DMS153 (cell line): ENCODE results near the gene INPP5A.

Source experiments
- DNase-seq: peaks from one replicate; lab custom pipeline; 2025; lab: John Stamatoyannopoulos, UW

INPP5A gene

GRCh38 chr10:132647424-132647823 is 109.8 kb downstream of the INPP5A start:
- no peak for DNase-seq

DNA sequence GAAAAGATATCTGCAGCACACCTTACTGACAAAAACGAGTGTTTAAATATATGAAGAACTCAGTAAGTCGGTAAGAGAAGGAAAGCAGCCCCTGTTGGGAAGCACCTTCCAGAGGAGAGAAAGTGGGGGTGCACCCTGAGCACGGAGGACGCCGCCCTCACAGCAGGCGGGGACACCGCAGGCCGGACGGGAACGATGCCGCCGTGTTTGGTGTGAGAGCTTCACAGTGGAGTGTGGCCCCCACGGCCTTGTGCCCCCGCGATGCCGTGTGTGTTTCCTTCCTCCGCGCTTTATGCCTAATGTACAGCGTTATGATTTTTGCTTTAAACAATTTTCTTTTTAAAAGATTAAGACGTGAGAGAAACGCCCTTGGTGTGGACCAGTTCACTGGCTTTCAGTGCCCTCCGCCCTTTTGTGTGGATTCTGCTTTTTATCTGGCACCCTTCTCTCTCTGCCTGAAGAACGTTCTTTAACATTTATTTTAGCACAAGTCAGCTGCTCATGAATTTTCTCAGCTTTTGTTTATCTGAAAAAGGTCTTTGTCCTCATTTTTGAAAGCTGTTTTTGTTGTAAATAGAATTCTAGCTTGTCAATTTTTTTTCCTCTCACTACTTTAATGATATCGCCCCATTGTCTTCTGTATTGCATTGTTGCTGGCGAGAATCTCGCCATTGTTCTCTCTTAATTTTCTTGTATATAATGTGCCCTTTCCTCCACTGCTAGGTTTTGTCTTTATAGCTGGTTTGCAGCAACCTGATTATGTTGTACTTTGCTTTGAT is 110.7 kb downstream of the INPP5A start:
- no peak for DNase-seq

DNA sequence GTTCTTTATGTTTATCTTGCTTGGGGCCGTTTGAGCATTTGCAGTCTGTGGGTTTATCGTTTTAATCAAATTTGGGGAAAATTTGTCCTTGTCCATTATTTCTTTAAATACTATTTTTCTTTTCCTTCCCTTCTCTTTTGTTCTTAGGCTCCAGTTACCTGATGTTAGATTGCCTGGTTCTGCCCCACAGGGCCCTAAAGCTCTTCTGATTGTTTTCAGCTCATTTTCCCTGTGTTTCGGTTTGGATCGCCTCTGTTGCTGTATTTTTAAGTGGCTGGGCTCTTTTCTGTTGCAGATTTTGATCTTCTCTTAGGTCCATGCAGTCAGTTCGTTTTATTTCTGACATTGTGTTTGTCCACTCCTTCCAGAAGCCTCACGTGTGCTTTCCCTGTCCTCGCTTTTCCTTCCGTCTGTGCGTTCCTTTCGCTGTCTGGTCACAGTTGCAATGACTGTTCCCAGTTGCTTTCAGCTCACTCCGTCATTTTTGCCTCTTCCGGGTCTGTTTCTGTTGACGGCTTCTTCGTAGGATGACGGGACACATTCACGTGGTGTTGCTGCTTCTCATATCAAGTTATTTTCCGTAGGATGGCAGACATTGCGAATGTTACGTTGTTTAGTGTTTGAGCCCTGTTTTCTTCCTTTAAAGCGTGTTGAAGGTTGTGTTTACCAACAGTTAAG is 111.4 kb downstream of the INPP5A start:
- no peak for DNase-seq

DNA sequence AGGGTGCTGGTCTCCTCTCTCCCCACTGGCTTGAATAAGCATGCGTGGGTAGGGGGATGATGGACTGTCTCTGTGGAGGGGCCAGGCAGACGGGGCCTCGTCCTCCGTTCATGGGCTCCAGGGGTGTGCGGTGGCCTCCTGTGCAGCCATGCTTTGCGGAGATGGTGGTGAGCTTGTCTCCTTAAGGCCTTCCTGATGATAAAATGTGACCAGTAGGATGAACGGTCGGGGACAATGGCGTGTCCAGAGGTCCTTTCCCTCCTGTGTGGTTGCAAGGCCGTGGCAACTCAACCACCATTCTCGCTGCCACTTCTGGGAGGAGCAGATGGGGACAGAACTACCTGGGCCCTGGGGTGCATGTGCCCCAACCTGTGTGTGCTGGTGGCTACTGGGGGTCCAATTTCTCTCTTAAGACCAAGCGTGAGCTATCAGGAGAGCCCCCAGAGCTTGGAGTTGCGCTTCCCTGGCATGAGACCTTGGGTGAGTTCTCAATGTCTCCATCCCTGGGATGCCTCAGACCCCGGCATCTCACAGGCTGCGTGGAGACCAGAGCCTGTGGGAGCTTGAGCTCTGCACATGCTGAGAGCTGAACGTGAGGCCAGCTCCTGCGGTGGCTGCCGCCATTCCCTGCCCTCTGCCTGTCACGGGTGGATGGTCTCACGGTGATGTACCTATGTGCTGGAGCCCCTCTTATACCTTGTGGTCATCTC is 112.2 kb downstream of the INPP5A start:
- DNase-seq: no peak

DNA sequence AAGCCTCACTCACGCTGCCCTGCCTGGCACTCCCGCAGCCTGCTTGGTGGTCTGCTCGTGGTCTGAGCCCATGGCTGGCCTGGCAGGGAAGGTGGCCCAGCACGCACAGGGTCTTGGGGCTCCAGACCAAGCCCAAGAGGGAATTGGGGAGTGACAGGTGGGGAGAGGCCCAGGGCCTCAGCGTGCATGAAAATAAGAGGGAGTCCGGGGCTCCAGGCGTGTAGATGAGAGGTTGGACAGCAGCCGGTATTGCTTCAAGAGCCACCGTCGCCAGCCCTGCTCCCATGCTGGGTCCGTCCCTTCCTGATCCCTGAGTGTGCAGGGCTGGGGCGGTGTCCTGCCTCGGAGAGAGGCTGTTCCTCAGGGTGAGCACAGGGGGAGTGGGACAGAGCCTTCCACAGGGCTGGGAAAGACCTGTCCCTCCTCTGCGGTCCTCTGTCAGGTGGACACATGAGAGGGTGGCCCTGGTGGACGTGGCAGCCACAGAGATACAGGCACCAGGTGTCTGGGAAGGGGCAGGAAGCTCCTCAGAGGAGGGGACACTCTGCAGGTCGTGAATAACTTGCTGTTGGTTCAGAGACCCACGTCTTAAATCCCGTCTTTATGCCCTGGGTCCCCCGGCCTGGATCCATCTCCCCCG is 113.1 kb downstream of the INPP5A start:
- no peak for DNase-seq

DNA sequence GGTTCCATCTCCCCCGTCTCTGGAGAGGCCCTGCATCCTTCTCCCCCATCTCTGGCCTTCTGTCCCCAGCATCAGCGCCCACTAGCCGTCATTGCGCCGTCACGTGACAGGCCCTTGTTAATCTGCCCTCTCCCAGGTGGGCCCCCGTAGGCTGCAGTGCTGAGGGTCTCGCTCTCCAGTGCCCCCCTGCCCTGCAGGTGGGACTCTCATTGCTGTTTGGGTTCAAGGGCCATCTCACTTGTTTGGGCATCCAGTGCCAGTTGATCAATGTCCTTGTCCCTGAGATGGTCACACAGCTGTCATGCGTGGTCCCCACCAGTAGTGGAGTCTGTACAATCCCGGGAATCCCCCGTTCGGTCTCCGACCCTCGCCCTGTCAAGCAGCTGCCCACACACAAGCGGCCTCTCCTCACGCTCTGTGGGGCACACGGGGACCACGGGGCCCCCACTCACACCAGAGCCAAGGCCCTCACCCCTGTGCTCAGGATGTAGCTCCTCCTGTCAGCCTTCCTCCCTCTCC is 114.0 kb downstream of the INPP5A start:
- no peak for DNase-seq

- no peak for DNase-seq
Measured at GRCh38 chr10:132652446-132652845, 114.9 kb downstream of the INPP5A start.

- DNase-seq: no peak
Measured at GRCh38 chr10:132652936-132653590, 115.5 kb downstream of the INPP5A start.

DNA sequence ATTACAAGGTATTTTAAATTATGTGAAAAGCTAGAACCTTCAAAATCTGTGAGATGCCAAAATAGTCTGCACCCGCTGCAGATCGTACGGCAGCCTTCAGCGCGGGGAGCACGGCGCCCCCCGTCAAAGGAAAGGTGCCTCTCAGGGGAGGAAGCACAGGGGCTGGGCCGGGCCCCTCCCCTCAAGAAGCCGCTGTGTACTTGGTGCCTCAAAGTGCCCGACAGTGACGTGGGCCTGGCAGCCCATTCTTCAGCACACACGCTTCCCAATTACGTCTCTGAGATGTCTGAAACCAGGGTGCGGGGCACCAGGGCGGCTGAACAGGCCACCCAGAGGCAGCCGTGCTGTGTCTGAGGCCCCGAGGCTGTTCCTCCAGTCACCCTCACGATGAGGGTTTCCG is 116.1 kb downstream of the INPP5A start:
- no peak for DNase-seq

GRCh38 chr10:132654121-132654571 is 116.6 kb downstream of the INPP5A start:
- DNase-seq: no peak

GRCh38 chr10:132654708-132655661 is 117.4 kb downstream of the INPP5A start:
- DNase-seq: peak; percentile 8

GRCh38 chr10:132655735-132656134 is 118.1 kb downstream of the INPP5A start:
- DNase-seq: no peak

GRCh38 chr10:132656283-132657126 is 118.9 kb downstream of the INPP5A start:
- DNase-seq: no peak

DNA sequence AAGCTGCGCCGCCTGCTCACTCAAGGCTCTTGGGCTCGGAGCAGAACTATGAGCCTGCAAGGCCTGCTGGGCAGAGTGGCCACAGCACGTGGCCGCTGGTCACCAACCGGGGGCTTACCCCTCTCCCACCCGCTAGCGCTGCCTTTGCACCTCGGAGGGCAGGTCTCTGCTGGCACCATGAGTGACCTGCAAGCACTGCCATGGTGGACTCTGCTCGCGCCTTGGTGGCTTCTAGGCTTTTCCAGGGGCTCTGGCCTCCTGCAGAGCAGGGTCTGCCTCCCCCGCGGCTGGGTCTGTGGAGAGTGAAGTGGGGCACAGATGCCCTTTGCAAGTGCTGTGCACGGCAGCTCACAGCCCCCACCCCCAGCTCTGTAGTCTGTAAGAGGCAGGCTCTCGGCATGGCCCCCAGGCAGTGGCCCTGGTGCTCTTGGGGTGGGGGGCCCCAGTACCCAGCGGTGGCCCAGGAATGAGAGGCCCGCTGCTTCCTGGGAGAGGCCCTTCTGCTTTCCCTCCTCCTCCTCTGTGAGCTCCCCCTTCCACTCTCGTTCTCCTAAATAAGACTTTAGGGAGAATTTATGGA is 119.6 kb downstream of the INPP5A start:
- no peak for DNase-seq

- DNase-seq: no peak
Measured at GRCh38 chr10:132657748-132658147, 120.2 kb downstream of the INPP5A start.

GRCh38 chr10:132658546-132659205 is 121.1 kb downstream of the INPP5A start:
- no peak for DNase-seq

- DNase-seq: no peak
Measured at GRCh38 chr10:132659206-132660091, 121.9 kb downstream of the INPP5A start.

GRCh38 chr10:132660385-132660784 is 122.8 kb downstream of the INPP5A start:
- no peak for DNase-seq
